Endothelial cell (in vitro differentiated cells): ENCODE data around the gene JMJD6. TPM values are rescaled to one million over a fixed set of nuclear protein-coding genes. Genes with fewer than 3 reads are reported as not detected.

Experiments
- DNase-seq: peaks from one replicate; pipeline ENCODE4 v3.0.0; 2021; ENCODE audit warnings: low spot score
- H3K27ac Mint-ChIP-seq: one replicate; pipeline ENCODE4 v1.8.0; 2021; ENCODE audit warnings: mixed read lengths, inconsistent platforms; ENCODE audit not compliant: unreplicated experiment
- H3K27me3 Mint-ChIP-seq: one replicate; pipeline ENCODE4 v1.8.0; 2021; ENCODE audit warnings: mild to moderate bottlenecking, moderate library complexity, mixed read lengths, inconsistent platforms; ENCODE audit not compliant: unreplicated experiment
- H3K36me3 Mint-ChIP-seq: one replicate; pipeline ENCODE4 v1.8.0; 2021; ENCODE audit warnings: mild to moderate bottlenecking, low read depth, mixed read lengths, inconsistent platforms; ENCODE audit not compliant: unreplicated experiment
- H3K4me1 Mint-ChIP-seq: one replicate; pipeline ENCODE4 v1.8.0; 2021; ENCODE audit warnings: mild to moderate bottlenecking, mixed read lengths, inconsistent platforms; ENCODE audit not compliant: unreplicated experiment
- H3K4me3 Mint-ChIP-seq: one replicate; pipeline ENCODE4 v1.8.0; 2021; ENCODE audit warnings: mild to moderate bottlenecking, mixed read lengths, inconsistent platforms; ENCODE audit not compliant: unreplicated experiment
- H3K9me3 Mint-ChIP-seq: one replicate; pipeline ENCODE4 v1.8.0; 2021; ENCODE audit warnings: mixed read lengths, inconsistent platforms; ENCODE audit not compliant: unreplicated experiment
- CTCF ChIP-seq: fragments of 200-600 bp; sonication (generic); IDR thresholded peaks from one replicate; pipeline ENCODE4 v1.5.0; 2021; ENCODE audit warnings: antibody characterized with exemption; ENCODE audit not compliant: unreplicated experiment
- total RNA-seq: library from RNA; stranded (reverse); fragmentation: NEBNext Ultra II Directional; extraction: Animal tissue kit (Norgen Biotek cat#: 25700); gene quantifications from one replicate; pipeline ENCODE4 v1.2.1, GENCODE V29; 2021; ENCODE audit not compliant: unreplicated experiment

The JMJD6 gene
- total RNA-seq, 1 donor from 2014 or later: 25.6 TPM

DNA sequence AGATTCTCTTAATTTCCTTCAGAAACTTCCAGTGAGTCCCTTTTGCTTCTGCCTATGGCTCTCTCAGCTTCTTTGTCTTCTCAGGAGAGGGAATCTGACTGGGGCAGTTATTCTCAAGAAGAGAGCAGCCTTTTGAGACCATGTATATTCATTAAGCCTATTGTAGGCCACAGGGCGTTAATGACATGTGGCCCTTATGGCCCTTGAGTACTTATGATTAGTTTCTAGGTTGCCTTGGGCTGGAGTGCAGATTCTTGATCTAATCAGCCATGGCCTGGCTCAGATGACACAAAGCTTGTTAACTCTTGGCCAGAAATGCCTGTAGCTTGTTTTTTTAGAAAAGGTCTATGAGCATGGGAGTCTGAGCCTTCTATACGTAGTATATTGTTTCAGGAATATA is 28.9 kb upstream of the JMJD6 start:
- H3K36me3 Mint-ChIP-seq: peaks cover 18% of the 10 kb centered on the region
- TF ChIP-seq CTCF: no peak
- H3K4me3 Mint-ChIP-seq: no peak overlapping the region
- H3K9me3 Mint-ChIP-seq: no peaks in the 10 kb centered on the region
- DNase-seq: no peak
- no peak overlapping the region for H3K27ac Mint-ChIP-seq
- H3K4me1 Mint-ChIP-seq: no peaks in the 10 kb centered on the region
- no peaks in the 10 kb centered on the region for H3K27me3 Mint-ChIP-seq

GRCh38 chr17:76753061-76753961 is 26.9 kb upstream of the JMJD6 start:
- H3K9me3 Mint-ChIP-seq: no peaks in the 10 kb centered on the region
- H3K4me1 Mint-ChIP-seq: no peaks in the 10 kb centered on the region
- no peak overlapping the region for H3K4me3 Mint-ChIP-seq

GRCh38 chr17:76752006-76752405 is 25.6 kb upstream of the JMJD6 start:
- H3K4me3 Mint-ChIP-seq: no peak overlapping the region
- no peaks in the 10 kb centered on the region for H3K9me3 Mint-ChIP-seq
- DNase-seq: no peak
- H3K36me3 Mint-ChIP-seq: peaks cover 24% of the 10 kb centered on the region
- no peaks in the 10 kb centered on the region for H3K4me1 Mint-ChIP-seq
- TF ChIP-seq CTCF: no peak
- H3K27me3 Mint-ChIP-seq: no peaks in the 10 kb centered on the region
- H3K27ac Mint-ChIP-seq: no peak overlapping the region

More at GRCh38 chr17:76753061-76753961, 26.9 kb upstream of the JMJD6 start:
- no peak for TF ChIP-seq CTCF
- H3K27ac Mint-ChIP-seq: no peak overlapping the region
- no peak for DNase-seq
- no peaks in the 10 kb centered on the region for H3K27me3 Mint-ChIP-seq
- H3K36me3 Mint-ChIP-seq: peaks cover 23% of the 10 kb centered on the region

DNA sequence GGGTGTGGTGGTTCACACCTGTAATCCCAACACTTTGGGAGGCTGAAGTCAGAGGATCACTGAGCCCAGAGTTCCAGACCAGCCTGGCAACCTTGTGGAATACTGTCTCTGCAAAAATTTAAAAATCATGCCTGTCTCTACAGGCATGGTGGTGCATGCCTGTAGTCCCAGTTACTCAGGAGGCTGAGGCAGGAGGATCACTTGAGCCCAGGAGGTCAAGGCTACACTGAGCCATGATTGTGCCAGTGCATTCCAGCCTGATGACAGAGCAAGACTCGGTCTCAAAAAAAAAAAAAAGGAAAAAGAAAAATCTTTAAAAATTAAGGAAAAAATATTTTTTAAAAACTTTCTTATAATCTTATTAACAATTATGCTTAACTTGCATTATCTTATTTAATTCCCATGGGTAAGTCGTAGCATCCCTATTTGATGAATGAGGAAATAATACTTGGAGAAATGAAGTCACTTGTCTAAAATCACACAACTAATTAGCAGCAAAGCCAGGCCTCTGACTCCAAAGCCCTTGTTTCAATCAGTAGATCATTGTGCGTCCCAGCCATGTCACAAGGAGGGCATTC is 25.1 kb upstream of the JMJD6 start:
- no peaks in the 10 kb centered on the region for H3K27me3 Mint-ChIP-seq
- TF ChIP-seq CTCF: no peak
- peaks cover 22% of the 10 kb centered on the region for H3K36me3 Mint-ChIP-seq
- no peak overlapping the region for H3K27ac Mint-ChIP-seq
- H3K4me3 Mint-ChIP-seq: no peak overlapping the region
- no peaks in the 10 kb centered on the region for H3K4me1 Mint-ChIP-seq
- no peak for DNase-seq
- no peaks in the 10 kb centered on the region for H3K9me3 Mint-ChIP-seq

- no peak for DNase-seq
- Mint-ChIP-seq H3K4me3 (no peak overlapping the region), H3K36me3 (peaks cover 28% of the 10 kb centered on the region), H3K27ac (no peak overlapping the region), H3K27me3 (no peaks in the 10 kb centered on the region), H3K4me1 (no peaks in the 10 kb centered on the region), H3K9me3 (no peaks in the 10 kb centered on the region)
- no peak for TF ChIP-seq CTCF
Observed at GRCh38 chr17:76748657-76749056, 22.3 kb upstream of the JMJD6 start.
